ENCODE results near the gene ROM1.
A peak's percentile ranks its signal among the peaks of the same experiment; 100 is the strongest.
"Not testable (repeated sequence)": the region's sequence is repeated elsewhere in the genome, so short reads cannot be mapped to it uniquely, and the experiment has no call there.

The ROM1 gene, protein sequence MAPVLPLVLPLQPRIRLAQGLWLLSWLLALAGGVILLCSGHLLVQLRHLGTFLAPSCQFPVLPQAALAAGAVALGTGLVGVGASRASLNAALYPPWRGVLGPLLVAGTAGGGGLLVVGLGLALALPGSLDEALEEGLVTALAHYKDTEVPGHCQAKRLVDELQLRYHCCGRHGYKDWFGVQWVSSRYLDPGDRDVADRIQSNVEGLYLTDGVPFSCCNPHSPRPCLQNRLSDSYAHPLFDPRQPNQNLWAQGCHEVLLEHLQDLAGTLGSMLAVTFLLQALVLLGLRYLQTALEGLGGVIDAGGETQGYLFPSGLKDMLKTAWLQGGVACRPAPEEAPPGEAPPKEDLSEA

DNA sequence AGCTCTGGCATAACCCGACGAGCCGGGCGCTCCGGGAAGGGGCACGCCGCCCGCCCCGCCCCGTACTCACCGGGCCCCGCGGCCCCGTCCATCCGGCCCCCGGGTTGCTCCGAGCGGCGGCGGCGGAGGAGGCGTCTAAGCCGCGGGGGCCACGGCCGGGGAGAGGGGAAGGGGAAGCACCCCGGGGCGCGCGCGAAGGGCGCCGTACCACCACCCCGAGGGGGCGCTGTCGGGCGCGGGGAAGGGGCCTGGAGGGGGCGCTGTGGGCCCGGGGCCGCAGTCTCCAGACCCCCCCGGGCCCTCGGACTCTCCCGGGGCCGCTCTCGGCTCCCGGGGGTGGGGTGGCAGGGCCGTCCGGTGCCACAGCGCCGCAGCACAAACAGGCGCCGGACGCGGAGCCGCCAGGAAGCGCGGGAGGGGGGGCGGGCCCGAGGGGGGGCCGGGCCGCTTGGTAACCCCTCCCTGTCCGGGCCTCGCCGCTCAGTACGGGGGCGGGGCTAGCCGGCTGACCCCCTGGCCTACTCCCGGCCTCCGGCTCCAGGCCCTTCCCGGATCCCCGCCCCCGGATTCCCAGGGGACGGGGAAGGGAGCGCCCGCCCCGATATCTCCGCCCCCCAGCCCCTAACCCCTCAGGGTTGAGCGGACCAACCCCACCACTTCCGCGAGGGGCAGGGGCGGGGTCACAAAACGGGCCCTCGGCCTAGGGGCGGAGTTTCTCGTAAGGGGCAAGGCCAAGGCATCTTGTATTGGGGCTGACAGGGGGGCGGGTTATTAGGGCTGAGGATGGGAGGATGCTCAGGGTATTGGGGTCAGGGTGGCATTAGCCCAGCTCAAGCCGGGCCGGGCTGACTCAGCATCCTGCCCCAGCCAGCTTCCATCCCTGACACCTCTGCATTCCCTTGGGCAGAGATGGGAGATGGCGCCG, at the start of gene ROM1, which contains the start of gene EML3:
TSS of gene ROM1 (plus strand) at position 892 of the 925 bp plus-strand sequence. CDS start at position 917, 25 bp downstream.
TSS of gene EML3 (minus strand) at position 410 of the 925 bp plus-strand sequence. CDS start at position 92, 318 bp downstream.
- DNase-seq (ENCODE audit: extremely low read depth in 1 of 2, low read depth in 1 of 2), result peak; percentile 68 to 79

DNA sequence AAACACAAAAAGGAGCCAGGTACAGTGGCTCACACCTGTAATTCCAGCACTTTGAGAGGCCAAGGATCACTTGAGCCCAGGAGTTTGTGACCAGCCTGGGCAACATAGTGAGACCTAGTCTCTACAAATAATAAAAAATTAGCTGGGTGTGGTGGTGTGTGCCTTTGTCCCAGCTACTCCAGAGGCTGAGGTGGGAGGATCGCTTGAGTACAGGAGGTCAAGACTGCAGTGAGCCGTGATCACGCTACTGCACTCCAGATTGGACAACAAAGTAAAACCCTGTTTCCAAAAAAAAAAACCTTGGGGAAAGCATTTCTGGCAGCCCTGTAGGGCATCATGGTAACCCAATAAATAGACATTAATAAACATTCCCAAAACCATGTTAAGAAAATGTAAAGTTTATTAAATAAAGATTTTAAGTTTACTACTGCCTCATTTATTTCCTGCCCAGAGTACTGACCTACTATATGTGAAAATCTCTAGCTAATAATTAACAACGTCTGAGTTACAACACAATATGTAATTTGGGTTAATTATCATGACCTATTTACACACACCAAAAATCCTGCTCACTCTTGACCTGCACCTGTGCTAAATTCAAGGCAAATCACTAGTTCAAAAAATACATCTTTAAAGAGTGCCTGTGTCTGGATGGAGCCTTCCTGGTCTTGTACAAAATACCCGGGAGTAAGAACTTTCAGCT, 47.8 kb upstream of the ROM1 start:
- DNase-seq (ENCODE audit: extremely low read depth in 1 of 2, low read depth in 1 of 2), result no peak

DNA sequence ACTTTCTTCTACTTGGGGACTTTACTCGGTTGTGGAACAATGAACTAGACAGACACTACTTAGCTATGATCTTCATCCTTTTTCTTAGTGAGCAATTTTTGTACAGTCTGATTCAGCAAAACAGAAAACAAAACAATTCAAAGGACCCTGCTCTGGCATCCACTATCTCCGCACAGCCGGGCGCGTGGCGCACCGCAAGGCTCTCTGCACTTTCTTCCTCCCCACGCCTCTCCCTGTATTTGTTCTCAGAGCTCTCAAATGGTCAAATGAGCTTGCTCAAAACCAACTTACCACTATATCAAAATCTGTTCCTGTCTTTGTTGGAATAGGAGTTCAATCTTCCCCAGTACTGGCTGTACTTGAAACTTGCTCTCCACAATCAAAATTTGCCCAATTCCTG, 46.8 kb upstream of the ROM1 start:
- no peak for DNase-seq (ENCODE audit: extremely low read depth in 1 of 2, low read depth in 1 of 2)

DNA sequence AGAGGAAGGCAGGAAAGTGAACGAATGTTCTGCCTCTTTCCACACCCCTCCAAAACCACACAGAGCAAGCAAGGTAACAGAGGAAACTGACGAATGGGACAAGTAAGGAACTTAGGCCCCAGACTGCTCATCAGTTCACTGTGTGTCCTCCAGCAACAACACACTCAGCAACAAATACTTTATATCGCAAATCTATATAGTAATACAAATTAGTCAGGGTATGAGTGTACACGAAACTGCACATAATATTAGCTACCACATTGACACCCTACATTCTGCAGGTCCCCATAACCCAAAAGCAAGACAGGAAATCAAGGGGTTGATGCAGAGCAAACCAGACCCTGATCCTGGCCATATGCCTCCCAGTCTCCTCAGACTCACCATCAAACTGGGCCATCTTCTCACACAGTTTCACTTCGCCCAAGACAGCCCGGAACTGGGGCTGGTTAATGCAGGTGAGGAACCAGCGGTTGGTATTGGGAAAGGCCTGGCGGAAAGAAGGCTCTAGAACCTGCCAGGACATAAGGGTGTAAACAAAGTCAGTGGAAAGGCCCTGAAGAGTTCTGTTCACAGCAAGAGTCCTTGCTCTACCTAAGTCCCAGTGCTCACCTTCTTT, 45.9 kb upstream of the ROM1 start:
- DNase-seq (ENCODE audit: extremely low read depth in 1 of 2, low read depth in 1 of 2), result no peak

DNA sequence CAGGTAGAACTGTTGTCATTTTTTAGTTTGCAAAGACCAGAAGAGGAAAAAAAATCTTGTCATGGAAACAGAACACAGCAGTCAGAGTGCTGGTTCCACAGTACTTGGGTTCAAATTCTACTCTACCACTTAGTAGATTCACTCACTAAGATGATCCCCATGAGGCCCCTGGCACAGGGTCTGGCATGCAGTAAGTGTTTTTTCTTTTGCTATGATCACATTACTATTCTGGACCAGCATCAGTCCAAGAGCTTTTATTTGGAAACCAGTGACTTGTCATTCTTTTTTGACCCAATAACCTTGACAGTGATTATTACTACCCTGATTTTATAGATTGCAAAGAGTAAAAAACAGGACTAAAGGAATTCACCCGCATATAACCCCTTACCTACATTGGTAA, 43.4 kb upstream of the ROM1 start:
- no peak for DNase-seq (ENCODE audit: extremely low read depth in 1 of 2, low read depth in 1 of 2)

DNA sequence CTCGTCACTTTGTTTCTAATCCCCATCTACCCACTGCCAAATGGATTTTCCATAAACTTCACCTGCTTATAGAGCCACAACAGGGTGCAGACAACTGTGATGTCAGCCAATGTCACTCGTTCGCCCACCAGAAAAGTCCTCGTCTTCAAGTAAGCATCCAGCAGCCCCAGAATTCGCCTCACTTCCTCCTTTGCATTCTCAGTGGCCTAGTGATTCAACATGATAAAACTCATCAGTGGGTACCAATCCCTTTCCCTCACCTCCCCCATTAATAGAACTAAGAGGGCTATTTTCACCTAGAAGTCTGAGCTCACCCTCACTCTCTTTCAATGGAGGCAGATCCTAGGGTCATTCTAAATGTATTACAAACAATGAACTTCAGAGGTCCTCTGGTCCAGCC, 42.2 kb upstream of the ROM1 start:
- not testable (repeated sequence) for DNase-seq (ENCODE audit: extremely low read depth in 1 of 2, low read depth in 1 of 2)

DNA sequence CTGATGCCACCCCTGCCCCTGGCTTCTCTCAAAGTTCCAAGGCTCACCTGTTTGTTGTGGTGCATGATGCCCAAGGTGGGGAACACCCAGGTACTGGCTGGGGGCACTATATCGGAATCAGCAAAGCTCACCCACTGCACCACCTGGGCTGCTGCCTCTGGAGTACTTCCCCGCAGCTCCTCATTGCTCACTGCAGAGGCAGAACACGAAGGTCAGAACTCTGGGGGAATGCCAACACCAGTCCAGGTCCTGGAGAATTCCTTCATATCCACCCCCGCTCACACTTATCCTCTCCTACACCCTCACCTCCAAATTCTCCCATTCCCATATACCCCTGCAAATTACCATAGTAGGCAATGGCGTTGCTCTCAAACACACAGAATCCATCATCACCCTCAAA, 41.6 kb upstream of the ROM1 start:
- not testable (repeated sequence) for DNase-seq (ENCODE audit: extremely low read depth in 1 of 2, low read depth in 1 of 2)

DNA sequence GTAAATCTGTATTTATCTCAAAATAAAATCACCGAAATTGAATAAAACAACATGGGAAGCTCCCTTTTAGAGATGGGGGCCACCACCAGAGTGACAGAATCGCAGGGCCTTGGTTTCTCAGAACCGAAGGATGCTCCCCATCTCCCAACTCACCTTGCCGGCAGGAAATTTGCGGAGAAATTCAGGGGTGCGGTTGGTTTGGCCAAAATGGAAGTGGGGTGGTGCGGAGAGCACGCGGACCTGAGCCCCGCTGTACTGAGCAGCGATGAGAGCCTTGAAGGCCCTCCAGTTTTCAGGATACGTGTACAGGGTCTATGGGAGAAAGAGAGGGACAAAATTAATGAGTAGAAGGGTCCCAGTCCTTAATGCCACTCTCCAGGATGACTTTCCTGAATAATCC, 40.6 kb upstream of the ROM1 start:
- no peak for DNase-seq (ENCODE audit: extremely low read depth in 1 of 2, low read depth in 1 of 2)

DNA sequence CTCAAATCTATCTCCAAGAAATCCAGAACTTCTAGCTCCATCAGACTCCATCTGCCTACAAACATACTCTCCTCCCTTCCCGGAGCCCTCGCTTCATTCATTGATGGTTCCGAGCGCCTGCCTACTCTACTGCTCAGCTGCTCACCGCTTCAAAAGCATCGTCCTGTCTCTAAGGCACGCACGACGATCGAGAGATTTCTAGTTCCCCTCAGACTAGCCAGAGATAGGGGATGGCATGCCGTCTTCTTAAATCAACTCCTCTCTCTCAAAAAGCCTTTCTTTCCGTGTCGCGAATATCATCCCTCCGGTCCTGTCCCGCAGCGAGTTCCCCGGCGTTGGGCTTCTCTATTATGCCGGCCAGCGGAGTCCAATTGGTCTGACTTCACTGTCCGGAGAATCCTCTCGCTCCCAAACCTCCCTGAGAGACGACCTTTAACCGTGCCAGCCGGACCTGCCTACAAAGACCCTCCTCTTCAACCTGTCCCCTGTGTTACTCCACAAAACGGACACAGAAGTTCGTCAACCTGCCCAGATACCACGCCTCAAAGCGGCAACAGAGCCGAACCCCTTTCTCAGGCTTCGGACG, 40.0 kb upstream of the ROM1 start:
- DNase-seq (ENCODE audit: extremely low read depth in 1 of 2, low read depth in 1 of 2), result no peak

DNA sequence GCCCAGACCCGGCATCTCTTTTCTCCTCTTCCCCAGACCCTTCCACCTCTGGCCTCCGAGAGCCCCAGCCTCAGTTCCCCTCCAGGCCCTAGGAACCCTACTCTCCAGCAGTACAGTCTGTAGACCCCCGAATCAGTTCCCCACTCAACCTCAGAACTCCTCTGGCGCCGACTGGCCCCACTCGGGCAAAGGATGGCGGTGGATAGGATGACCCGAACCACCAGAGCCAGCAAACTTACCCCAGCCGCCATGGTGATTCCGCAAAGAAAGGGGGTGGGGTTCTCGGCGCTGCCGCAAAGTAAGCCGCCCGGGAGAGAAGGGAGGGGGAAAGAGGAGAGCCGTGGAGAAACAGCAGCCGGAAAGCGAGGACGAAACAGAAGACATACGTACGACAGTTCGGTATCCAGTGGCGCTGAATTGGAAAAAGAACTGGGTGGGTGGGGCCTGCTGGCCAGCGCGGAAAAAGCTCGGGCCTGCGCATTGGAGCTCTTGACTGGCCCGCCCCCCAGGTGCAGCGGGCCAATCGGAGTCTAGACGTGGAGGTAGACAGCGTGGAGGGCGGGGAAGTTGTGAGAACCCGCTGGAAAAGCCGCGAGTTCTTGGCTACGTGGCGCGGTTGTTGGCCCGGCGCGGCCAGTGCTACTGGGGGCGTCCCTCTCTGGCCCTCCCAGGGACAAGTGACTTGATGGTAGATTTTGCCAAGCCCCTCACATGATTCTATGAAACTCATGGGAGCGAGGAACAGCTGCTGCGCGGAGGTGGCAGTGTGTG, 39.3 kb upstream of the ROM1 start, which contains the start of gene EEF1G:
TSS of gene EEF1G (minus strand) at position 300 of the 771 bp plus-strand sequence. CDS start at position 251, 49 bp downstream.
- peak; percentile 92 to 95 for DNase-seq (ENCODE audit: extremely low read depth in 1 of 2, low read depth in 1 of 2)

DNA sequence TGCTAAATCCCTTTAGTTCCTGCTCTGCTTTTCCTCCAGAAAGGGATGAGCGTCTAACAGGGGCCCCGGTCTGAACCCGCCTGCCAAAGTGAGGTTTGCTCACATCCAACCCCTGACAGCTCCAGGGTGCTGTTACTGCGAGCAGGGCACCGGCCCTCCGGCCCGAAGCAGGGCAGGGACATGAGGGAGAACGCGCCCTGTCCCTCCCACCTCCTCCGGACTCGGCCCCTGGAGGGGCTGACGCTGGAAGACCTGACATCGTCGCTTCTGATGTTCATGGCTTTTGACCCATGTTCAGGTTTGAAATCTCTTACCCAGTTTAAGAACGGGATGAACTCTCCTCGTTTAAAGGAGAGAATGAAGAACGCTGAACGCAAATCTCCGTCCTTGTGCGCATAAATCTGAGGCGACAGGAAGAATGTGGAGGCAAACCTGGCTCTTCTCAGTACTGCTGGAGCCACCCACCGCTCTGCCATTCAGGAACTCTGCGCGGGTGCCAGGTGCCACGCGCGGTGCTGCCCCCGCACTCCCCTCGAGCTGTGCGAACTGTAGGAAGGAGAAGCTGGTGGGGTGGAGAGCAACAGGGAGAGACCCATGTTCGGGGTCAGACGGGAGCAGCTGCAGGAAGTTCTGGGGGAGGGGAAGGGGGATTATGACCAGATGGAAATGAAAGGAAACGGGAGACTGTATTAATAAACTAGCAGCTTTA, 38.5 kb upstream of the ROM1 start:
- no peak for DNase-seq (ENCODE audit: extremely low read depth in 1 of 2, low read depth in 1 of 2)

DNA sequence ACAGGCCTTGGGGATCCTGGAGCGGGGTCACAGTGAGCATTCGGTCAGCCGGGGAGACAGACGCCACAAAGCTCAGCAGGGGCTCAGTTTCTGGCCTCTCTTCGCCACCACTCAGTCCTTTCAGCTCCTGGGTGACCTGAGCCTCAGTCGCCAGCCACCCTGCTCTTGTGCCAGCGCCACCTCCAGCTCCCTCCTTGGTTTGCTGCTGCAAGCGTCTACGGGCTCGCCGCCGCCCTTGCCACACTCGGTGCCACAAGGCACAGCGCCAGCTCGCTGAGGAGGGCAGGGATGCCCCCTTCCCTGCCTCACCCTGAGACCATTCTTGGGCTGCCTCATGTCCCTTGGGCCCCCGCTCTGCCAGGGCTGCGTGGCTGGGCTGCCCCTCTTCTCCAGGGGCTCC, 37.9 kb upstream of the ROM1 start:
- no peak for DNase-seq (ENCODE audit: extremely low read depth in 1 of 2, low read depth in 1 of 2)

DNA sequence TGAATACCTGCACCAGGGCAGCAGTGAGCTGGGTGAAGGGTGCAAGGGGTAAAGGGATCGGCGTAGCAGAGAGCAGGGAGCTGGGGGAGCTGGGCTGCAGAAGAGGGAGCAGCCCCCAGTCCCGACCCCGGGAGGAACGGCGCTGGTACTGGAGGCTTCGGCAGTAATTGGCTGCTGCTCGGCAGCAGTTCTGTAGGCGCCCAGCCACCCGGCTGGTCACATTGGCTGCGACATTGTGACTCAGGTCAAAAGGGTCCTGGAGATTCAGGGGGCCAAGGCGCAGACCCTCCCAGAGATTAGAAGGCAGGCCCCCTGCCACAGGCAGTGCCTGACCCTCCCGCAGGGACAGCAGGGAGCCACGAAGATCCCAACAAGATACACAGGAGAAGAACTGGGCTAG, 37.2 kb upstream of the ROM1 start:
- no peak for DNase-seq (ENCODE audit: extremely low read depth in 1 of 2, low read depth in 1 of 2)

DNA sequence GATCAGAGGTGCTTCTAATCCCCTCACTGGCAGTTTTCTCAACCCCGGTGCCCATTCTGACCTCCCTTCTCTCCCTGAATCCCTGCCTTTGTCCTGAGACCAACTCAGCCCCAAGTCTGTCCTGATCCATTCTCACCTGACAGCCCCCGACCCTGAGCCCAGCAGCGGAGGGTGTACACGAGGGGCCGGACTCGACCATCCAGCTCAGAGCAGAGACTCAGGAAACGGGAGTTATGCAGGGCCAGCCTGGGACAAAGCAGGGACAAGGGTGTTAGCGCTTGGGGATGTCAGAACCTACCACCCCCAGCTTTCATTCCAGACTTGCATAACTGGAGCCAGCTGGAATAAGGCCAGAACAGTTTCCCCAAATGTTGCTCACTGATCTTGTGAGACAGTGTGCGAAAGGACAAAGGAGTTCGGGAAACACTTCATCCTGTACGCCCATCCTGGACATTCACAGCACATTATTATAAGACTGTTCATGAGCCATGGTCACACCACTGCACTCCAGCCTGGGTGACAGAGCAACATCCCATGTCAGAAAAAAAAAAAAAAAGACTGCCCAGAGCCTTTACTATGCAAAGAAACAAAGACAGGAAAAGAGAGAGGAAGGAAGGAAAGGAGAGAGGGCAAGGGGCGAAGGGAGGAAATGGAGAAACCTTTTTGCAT, 35.9 kb upstream of the ROM1 start:
- no peak for DNase-seq (ENCODE audit: extremely low read depth in 1 of 2, low read depth in 1 of 2)

DNA sequence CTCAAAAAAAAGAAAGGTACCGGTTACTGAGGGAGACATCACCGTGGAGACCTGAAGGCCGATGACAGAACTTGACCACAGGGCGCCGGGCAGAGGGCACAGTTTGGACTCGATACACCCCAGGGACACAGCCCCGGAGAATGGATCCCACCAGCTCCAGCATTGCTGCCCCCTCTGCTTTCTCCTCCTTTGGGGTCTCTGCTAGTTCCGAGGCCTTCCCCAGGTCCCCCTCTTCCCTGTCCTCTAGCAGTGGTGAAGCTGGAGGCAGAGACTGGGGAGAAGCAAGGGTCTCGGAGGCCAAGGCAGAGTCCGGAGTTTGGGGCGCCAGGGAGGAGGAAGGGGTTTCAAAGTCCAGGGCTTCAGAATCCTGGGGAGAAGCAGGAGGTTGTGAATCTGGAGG, 34.5 kb upstream of the ROM1 start:
- no peak for DNase-seq (ENCODE audit: extremely low read depth in 1 of 2, low read depth in 1 of 2)

DNA sequence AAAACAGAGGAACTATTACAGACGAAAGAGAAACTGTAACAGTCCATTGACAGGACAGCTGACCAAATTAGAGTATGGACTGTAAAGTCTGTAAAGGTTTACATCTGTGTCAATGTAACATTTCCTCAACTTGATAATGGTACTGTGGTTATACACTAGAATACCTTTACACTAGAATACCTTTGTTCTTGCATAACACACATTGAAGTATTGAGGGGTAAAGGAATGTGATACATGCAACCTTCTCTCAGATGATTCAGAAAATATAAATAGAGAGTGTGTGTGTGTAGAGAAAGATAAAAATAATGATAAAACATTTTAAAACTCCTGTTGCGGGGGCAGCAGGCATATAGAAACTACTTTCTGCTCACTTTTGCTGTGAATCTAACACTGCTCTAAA, 33.8 kb upstream of the ROM1 start:
- DNase-seq (ENCODE audit: extremely low read depth in 1 of 2, low read depth in 1 of 2), result no peak

DNA sequence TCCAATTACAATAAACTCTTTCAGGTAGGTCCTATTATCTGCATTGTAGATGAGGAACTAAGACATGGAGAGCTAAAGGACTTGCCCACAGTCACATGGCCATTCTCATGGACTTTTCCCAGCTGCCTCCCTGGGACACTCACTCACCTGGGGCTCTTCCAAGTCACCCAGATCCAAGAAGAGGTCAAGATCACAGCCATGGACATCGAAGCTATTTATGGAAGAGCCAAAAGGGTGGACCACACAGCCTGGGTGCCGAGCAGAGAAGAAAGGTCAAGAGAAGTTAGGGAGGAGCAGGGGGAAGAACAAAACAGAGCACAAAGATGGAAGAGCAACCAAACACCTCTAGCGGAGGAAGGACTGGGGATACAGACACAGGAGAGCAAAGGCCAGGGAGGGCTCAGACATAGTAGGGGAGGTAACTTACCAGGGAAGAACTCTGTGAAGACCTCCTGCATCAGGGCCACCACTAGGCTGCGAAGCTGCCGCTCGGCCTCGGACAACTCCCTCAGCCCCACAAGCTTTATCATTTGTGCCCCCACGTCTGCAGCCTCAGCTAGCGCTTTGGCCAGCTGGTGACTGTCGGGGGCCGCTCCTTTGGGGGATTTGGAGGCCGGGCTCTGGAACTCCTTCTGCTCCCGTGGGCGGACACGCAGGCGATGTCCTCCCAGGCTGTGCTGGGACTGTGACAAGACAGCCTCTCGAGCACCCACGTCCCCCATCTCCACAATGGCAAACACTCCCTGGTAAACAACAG, 31.9 kb upstream of the ROM1 start:
- no peak for DNase-seq (ENCODE audit: extremely low read depth in 1 of 2, low read depth in 1 of 2)

DNA sequence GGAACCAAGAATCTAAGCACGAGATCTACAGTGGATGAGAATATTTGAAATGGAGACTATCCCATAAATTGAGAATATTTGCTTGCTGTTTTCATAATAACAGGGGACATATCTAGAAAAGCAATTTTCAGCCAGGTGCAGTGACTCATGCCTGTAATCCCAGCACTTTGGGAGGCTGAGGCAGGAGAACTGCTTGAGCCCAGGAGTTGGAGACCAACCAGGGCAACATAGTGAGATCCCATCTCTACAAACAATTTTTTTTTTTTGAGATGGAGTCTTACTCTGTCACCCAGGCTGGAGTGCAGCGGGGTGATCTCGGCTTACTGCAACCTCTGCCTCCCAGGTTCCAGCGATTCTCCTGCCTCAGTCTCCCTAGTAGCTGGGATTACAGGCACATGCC, 31.3 kb upstream of the ROM1 start:
- not testable (repeated sequence) for DNase-seq (ENCODE audit: extremely low read depth in 1 of 2, low read depth in 1 of 2)

Measured in activated CD8-positive, alpha-beta memory T cell treated with anti-CD3 and anti-CD28 coated beads for 1 hour (primary cell).